Cardiac fibroblast (primary cell): ENCODE data around the gene TTLL1.
A peak's percentile ranks its signal among the peaks of the same experiment; 100 is the strongest.

Experiments used
- DNase-seq, 2 donors: peaks; one replicate each; pipeline versions ENCODE4 v3.0.0 to v3.0.0-alpha.2; 2010; ENCODE audit warnings: low read depth in 2 of 2
- H3K4me3 ChIP-seq, 2 donors: replicated peaks in 1 of 2; 1 replicate in 1 of 2; 2 replicates in 1 of 2; pipeline ENCODE4 v1.5.1; 2011; ENCODE audit warnings: low read depth in 2 of 2, low read length in 2 of 2, mild to moderate bottlenecking in 2 of 2, moderate library complexity in 1 of 2
- TF ChIP-seq, protein P1 (sequence below): IDR thresholded peaks from one replicate; pipeline ENCODE4 v1.5.1; 2011; ENCODE audit warnings: low read depth, mild to moderate bottlenecking, low read length, inconsistent platforms

The TTLL1 gene

DNA sequence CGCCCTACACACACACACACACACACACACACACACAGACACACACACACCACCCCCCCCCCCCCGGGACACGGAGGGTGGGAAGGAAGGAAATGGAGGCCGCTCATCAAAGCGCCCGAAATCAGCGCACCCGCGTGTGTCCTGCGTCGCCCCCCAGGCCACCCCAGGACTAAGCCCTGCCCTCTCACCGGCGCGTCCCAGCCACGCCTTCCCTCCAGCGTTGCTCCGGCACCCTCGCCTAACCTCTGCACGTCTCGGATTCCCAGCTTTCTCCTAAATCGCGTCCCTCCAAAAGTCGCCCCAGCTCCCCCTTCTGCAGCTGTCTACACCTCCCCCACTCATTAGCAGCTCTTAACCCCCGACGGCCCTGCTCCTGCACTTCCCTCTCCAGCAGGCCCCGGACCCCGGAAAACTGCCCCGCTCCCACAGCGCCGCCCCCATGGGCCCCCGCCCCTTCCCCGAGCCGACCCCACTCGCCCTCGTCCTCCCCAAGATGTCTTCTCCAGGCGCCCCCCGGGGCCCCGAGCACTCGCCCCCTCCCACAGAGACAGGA, 74.8 kb downstream of the TTLL1 start:
- TF ChIP-seq, protein P1, sequence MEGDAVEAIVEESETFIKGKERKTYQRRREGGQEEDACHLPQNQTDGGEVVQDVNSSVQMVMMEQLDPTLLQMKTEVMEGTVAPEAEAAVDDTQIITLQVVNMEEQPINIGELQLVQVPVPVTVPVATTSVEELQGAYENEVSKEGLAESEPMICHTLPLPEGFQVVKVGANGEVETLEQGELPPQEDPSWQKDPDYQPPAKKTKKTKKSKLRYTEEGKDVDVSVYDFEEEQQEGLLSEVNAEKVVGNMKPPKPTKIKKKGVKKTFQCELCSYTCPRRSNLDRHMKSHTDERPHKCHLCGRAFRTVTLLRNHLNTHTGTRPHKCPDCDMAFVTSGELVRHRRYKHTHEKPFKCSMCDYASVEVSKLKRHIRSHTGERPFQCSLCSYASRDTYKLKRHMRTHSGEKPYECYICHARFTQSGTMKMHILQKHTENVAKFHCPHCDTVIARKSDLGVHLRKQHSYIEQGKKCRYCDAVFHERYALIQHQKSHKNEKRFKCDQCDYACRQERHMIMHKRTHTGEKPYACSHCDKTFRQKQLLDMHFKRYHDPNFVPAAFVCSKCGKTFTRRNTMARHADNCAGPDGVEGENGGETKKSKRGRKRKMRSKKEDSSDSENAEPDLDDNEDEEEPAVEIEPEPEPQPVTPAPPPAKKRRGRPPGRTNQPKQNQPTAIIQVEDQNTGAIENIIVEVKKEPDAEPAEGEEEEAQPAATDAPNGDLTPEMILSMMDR, result no peak
- peak overlapping the region; percentile 85 to 90 for H3K4me3 ChIP-seq
- peak in 1 of 2 donors; percentile 35 for DNase-seq

DNA sequence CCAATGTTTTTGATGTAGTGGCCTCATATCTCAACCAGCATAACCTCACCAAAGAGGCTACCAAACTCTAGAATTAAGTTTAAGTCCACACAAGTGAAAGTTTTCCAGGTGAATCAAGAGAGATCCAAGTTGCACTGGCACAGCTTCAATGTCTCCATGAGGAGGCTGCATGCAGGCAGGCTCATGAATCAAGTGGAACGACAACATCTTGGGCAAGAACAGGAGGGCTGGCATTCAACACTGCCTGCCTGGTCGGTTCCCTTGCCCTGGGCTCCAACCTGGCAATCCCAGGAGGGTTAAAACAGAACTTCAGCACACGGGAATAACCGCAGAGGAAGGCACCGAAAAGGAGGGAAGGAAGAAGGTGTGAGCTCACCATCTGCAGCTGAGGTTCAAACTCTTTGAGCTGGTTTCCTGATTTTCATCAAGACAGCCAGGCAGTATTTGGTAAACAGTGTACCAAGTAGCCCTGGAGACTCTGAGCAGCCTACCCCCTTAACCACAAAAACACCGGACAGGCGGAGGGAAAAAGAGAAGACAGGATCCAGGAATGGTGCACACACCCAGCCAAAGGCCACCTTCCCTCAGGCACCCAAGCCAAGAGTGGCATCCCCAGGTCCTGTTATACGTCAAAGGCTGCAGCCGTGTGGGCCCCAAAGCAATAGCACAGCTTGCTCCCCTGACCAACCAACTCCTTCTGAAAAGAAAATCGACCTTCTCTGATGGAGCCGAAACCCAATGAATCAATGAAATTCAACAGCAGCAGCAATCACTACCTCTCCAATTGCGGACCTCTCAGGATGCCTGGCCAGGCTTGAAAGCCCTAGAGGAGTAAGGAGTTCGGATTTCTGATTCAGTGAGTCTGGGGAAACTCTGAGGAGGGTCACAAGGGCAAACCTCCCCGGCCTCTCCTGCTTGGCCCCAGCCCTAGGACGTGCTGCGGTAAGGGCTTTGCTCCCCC, 75.6 kb downstream of the TTLL1 start:
- peak overlapping the region; percentile 85 to 90 for H3K4me3 ChIP-seq
- peak; percentile 36 to 42 for DNase-seq
- TF ChIP-seq, protein P1, result no peak

DNA sequence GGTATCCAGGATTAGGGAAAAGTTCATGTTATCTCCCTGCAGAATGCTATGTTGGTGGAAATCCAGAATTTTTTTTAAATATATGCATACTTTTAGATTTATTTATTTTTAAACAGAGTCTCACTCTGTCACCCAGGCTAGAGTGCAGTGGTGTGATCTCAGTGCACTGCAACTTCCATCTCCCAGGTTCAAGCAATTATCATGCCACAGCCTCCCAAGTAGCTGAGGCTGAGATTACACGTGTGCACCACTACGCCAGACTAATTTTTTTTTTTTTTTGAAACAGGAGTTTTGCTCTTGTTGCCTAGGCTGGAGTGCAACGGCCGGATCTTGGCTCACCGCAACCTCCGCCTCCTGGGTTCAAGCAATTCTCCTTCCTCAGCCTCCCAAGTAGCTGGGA, 76.8 kb downstream of the TTLL1 start:
- H3K4me3 ChIP-seq, result no peak overlapping the region
- no peak for DNase-seq
- TF ChIP-seq, protein P1, result no peak

DNA sequence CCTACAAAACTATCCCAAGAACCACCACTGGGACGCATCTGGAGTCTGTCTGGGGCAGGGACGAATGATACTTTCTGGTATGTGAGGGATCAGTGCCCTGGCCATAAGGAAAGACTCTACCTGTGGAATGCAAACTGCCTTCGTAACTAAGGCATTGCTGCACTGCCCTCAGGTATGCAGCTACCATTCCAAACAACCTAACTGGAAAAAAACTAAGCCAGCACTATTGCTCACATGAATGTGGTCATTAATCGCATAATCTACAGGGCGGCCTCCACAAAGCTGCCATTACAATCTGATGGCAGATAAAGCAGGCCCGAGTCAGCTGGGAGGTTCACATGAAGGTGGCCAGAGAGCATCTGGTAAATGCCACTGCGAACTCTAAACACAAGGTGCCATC, 78.1 kb downstream of the TTLL1 start:
- TF ChIP-seq, protein P1, result no peak
- no peak for DNase-seq
- H3K4me3 ChIP-seq, result no peak overlapping the region

DNA sequence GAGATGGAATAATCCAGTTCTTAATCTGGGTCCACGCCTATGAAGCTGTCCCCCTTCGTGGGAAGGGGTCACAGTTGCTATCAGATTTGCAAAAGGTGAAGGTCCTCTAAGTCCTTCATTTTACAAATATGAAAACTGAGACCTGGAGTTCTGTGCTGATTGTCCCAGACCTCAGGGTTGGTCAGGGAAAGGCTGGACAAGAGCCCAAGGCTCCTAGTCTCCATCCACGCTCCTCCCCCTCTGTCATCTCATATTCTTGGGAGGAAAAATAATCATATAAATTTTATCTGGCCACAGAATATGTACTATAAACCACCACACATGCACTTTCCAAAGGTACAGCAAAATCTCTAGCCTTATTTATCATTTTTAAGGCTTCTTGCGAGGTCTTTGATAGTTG, 79.7 kb downstream of the TTLL1 start:
- DNase-seq, result no peak
- TF ChIP-seq, protein P1, result no peak
- no peak overlapping the region for H3K4me3 ChIP-seq

DNA sequence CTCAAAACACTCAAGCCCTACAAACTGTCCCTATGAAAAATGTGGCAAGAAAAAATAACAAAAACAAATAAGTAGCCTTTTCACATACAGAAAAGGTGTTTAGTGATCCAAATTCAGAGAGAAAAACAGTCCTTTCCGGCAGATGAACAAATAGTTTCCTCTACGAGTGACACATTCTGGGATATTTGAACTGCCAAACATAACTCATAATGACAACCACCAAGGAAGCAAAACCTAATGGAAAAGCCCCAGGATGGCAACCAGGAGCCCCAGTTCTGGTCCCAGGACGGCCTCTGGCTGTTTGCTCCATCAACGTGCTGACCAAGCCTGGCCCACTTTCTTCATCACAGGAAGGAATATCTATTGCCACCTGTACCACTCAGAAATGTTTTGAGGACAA, 80.3 kb downstream of the TTLL1 start:
- TF ChIP-seq, protein P1, result no peak
- H3K4me3 ChIP-seq, result no peak overlapping the region
- DNase-seq, result no peak
